Upper lobe of left lung (tissue), 4 donors: ENCODE measurements around the gene SERF2.
A peak's percentile ranks its signal among the peaks of the same experiment; 100 is the strongest.

ENCODE experiments used
- POLR2A ChIP-seq, 4 donors: fragments of 450-650 bp; IDR thresholded peaks; one replicate each; pipeline ENCODE4 v1.5.1; 2016 to 2017; ENCODE audit warnings: antibody characterized with exemption in 4 of 4, mild to moderate bottlenecking in 2 of 4
- TF ChIP-seq, protein P1 (sequence below), 6 experiments: fragments of 450-650 bp in 4 of 6; fragments of 200-600 bp in 2 of 6; sonication (generic) in 2 of 6; IDR thresholded peaks; one replicate each; pipeline ENCODE4 v1.5.1; 2016 to 2019; ENCODE audit warnings: antibody characterized with exemption in 6 of 6

DNA sequence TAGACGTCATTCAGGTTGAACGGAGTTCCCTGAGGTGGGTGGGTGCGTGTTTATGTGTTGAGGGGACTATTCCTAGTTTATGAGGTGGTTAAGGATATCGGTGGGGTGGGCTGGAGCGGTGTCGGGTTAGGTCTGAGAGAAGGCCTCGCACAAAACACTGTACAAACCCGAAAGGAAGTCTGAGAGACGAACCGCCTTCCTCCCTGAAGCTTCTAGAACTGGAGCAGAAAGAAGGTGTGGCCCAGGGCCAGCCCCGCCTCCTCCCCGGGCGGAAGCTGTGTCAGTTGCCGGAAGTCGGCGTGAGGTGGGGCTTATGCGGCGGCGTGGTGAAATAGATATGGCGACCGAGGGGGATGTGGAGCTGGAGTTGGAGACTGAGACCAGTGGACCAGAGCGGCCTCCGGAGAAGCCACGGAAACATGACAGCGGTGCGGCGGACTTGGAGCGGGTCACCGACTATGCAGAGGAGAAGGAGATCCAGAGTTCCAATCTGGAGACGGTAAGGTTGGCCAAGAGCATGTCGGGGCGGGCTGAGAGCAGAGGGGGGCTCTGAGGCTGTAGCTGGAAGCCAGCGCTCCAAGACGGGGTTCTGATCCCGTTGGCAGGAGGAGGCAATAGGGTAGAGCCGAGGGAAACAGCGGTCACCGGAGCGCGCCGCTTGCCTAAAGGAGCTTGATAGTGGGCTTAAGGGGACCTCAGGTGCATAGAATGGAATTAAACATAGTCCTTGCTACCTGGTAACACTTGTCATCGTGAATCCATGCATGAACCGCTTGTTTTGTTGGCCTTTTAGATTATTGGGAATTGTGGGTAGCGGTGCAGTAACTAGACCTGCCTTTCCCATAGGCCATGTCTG is 8.4 kb downstream of the SERF2 start, which contains the start of gene HYPK:
- TF ChIP-seq POLR2A (IDR thresholded peaks at IDR 0.05), result peak in 3 of 4 donors; percentile 41 to 76 (median 62)
- TF ChIP-seq, protein P1, sequence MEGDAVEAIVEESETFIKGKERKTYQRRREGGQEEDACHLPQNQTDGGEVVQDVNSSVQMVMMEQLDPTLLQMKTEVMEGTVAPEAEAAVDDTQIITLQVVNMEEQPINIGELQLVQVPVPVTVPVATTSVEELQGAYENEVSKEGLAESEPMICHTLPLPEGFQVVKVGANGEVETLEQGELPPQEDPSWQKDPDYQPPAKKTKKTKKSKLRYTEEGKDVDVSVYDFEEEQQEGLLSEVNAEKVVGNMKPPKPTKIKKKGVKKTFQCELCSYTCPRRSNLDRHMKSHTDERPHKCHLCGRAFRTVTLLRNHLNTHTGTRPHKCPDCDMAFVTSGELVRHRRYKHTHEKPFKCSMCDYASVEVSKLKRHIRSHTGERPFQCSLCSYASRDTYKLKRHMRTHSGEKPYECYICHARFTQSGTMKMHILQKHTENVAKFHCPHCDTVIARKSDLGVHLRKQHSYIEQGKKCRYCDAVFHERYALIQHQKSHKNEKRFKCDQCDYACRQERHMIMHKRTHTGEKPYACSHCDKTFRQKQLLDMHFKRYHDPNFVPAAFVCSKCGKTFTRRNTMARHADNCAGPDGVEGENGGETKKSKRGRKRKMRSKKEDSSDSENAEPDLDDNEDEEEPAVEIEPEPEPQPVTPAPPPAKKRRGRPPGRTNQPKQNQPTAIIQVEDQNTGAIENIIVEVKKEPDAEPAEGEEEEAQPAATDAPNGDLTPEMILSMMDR (IDR thresholded peaks at IDR 0.05), result no peak
